ENCODE results near the gene DAB1.

DAB1 gene

GRCh38 chr1:57210881-57211280, 213.0 kb downstream of the DAB1 start:
- DNase-seq: no peak

GRCh38 chr1:57209495-57209894, 214.4 kb downstream of the DAB1 start:
- no peak for DNase-seq

- DNase-seq: no peak
Measured at GRCh38 chr1:57208741-57209302, 215.0 kb downstream of the DAB1 start.

GRCh38 chr1:57206038-57206437, 217.8 kb downstream of the DAB1 start:
- peak; percentile 25 for DNase-seq

- DNase-seq: no peak
Measured at GRCh38 chr1:57204942-57205787, 218.7 kb downstream of the DAB1 start.

GRCh38 chr1:57204091-57204490, 219.8 kb downstream of the DAB1 start:
- no peak for DNase-seq

- DNase-seq: no peak
Measured at GRCh38 chr1:57202241-57202640, 221.6 kb downstream of the DAB1 start.

- no peak for DNase-seq
Measured at GRCh38 chr1:57198912-57199311, 224.9 kb downstream of the DAB1 start.

GRCh38 chr1:57195436-57195941, 228.4 kb downstream of the DAB1 start:
- no peak for DNase-seq

GRCh38 chr1:57192222-57192621, 231.6 kb downstream of the DAB1 start:
- DNase-seq: no peak

- no peak for DNase-seq
Measured at GRCh38 chr1:57190898-57191297, 233.0 kb downstream of the DAB1 start.

GRCh38 chr1:57188168-57188567, 235.7 kb downstream of the DAB1 start:
- DNase-seq: no peak

- DNase-seq: no peak
Measured at GRCh38 chr1:57186455-57186854, 237.4 kb downstream of the DAB1 start.

- DNase-seq: no peak
Measured at GRCh38 chr1:57179001-57179400, 244.9 kb downstream of the DAB1 start.

- DNase-seq: no peak
Measured at GRCh38 chr1:57175506-57175905, 248.4 kb downstream of the DAB1 start.

GRCh38 chr1:57172040-57172439, 251.8 kb downstream of the DAB1 start:
- DNase-seq: no peak

- no peak for DNase-seq
Measured at GRCh38 chr1:57167997-57168396, 255.9 kb downstream of the DAB1 start.

GRCh38 chr1:57165546-57165945, 258.3 kb downstream of the DAB1 start:
- no peak for DNase-seq

- DNase-seq: no peak
Measured at GRCh38 chr1:57164584-57164983, 259.3 kb downstream of the DAB1 start.

GRCh38 chr1:57163789-57164188, 260.1 kb downstream of the DAB1 start:
- DNase-seq: no peak

GRCh38 chr1:57163325-57163724, 260.5 kb downstream of the DAB1 start:
- DNase-seq: no peak

GRCh38 chr1:57162607-57163261, 261.1 kb downstream of the DAB1 start:
- no peak for DNase-seq

- no peak for DNase-seq
Measured at GRCh38 chr1:57160594-57160993, 263.3 kb downstream of the DAB1 start.

- no peak for DNase-seq
Measured at GRCh38 chr1:57158604-57158998, 265.3 kb downstream of the DAB1 start.
